A549 (cell line): ENCODE data around the gene CLSTN2.

Experiments
- ESRRA ChIP-seq: fragments of 150-350 bp; IDR thresholded peaks from 2 replicates; pipeline ENCODE4 v1.6.1; 2014; ENCODE audit warnings: mild to moderate bottlenecking, low read length, borderline replicate concordance
- POLR2A ChIP-seq: IDR thresholded peaks from 2 replicates; pipeline ENCODE4 v1.6.1; 2012; ENCODE audit warnings: mild to moderate bottlenecking, low read length
- RAD21 ChIP-seq, 2 experiments: fragments of >200 bp in 1 of 2; sonication (Bioruptor Twin) in 1 of 2; formaldehyde crosslinking in 1 of 2; IDR thresholded peaks in 1 of 2; conservative IDR thresholded peaks in 1 of 2; 2 replicates in 1 of 2; 3 replicates in 1 of 2; pipeline ENCODE4 v1.6.1; 2012 to 2018; ENCODE audit warnings: inconsistent platforms in 1 of 2
- TF ChIP-seq, protein P1 (sequence below): fragments of >200 bp; sonication (Bioruptor Twin); formaldehyde crosslinking; IDR thresholded peaks from 3 replicates; pipeline ENCODE4 v1.5.1; 2016

DNA sequence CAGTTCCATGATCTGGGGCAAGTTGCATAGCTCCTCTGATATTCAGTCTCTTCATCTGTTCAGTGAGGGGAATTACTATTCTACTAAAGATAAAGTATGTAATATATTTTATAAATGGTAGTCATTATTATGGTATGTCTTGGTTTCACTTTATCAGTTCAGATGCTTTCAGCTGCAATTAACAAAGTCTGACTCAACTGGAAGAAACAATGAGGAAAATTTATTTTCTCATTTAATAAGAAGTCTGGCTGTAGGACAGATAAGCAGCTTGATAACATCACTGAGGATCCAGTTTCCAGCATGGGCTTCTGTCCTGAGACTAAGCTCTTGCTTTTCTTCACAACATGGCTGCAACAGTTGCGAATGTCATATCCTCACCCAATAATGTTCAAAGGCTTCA, 388.6 kb downstream of the CLSTN2 start:
- TF ChIP-seq, protein P1, sequence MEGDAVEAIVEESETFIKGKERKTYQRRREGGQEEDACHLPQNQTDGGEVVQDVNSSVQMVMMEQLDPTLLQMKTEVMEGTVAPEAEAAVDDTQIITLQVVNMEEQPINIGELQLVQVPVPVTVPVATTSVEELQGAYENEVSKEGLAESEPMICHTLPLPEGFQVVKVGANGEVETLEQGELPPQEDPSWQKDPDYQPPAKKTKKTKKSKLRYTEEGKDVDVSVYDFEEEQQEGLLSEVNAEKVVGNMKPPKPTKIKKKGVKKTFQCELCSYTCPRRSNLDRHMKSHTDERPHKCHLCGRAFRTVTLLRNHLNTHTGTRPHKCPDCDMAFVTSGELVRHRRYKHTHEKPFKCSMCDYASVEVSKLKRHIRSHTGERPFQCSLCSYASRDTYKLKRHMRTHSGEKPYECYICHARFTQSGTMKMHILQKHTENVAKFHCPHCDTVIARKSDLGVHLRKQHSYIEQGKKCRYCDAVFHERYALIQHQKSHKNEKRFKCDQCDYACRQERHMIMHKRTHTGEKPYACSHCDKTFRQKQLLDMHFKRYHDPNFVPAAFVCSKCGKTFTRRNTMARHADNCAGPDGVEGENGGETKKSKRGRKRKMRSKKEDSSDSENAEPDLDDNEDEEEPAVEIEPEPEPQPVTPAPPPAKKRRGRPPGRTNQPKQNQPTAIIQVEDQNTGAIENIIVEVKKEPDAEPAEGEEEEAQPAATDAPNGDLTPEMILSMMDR: no peak
- TF ChIP-seq RAD21 (conservative IDR thresholded peaks at IDR 0.05 in 1 of 2, IDR thresholded peaks at IDR 0.05 in 1 of 2): no peak
- no peak for TF ChIP-seq POLR2A
- TF ChIP-seq ESRRA: no peak
